GM12801 (cell line): ENCODE data around the gene YIPF1.

Experiments
- CTCF ChIP-seq: IDR thresholded peaks from one replicate; pipeline ENCODE4 v1.5.1; 2011; ENCODE audit warnings: control low read depth; ENCODE audit not compliant: insufficient read length; ENCODE audit errors: extremely low read depth

The YIPF1 gene

DNA sequence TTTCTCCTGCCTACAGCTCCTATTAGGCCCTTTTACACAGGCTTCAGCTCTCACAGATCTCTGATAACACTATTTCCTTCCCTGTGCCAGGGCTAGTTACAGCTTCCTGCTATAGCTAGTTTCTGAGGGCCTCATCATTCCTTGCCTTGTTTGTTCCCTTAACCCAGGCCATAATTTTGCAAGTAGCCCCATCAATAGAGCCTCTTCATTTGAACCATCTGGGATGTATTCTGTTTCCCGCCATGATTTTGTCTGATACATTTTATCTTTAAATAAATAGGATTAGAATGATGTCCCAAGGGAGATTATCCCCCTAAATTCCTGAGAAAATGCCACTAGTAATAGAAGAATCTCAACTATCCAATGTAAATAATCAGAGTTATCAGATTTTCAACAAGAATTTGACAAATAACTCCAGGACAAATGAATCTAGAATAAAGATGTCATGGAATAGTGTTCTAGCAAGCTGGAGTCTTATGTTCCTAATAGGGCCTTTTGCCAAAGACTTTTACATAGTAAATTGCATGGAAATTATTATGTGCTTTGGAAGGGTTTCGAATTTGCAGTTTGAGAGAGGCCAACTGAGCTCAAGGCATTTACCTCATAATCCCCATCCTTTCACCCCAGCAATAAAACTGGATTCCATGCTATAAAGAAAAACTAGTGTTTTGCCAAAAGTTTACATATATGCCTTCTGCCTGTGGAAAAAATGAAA lies 39.8 kb upstream of the YIPF1 start:
- TF ChIP-seq CTCF: no peak

DNA sequence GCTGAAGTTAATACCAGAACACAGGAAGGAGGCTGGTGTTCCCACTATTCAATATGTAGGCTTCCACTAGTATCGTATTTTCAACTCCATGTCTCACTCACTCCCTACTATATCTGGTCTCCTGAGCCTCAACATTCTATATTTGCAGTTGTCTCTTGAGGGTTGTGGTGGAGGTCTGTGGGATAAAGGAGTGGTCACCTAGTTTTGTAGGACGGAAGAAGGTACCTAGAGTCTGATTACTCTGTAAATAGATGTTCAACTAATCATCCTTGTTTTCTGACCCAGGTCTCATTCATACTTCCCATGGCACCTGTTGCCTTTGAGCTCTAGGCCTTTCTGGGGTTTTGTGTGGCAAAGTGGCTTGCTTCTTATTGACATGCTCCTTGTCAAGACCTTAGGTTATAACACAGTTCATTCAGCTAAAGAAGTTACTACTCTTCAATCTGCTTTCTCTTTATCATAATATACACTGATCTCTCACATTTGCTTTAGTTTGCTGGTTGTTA lies 37.8 kb upstream of the YIPF1 start:
- TF ChIP-seq CTCF: no peak

- no peak for TF ChIP-seq CTCF
Measured at GRCh38 chr1:53919675-53920066, 30.1 kb upstream of the YIPF1 start.

DNA sequence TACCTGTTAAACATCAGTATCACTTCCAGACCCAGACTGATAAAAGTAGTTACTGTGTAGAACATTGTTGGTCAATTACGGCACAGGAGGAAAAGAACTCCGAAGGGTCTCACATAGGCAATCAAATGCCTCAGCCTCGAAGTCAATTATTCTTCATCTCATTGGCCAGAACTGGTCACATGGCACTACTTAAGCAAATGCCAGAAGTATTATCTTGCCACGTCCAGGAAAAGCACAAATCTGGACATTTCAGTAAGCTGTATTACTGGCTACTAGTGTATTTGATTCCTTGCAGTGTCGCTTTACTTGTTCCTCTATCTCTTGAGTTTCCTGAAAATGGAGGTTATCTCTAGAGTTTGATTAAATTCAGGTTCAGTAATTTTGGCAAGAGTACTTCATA lies 28.7 kb upstream of the YIPF1 start:
- TF ChIP-seq CTCF: no peak

DNA sequence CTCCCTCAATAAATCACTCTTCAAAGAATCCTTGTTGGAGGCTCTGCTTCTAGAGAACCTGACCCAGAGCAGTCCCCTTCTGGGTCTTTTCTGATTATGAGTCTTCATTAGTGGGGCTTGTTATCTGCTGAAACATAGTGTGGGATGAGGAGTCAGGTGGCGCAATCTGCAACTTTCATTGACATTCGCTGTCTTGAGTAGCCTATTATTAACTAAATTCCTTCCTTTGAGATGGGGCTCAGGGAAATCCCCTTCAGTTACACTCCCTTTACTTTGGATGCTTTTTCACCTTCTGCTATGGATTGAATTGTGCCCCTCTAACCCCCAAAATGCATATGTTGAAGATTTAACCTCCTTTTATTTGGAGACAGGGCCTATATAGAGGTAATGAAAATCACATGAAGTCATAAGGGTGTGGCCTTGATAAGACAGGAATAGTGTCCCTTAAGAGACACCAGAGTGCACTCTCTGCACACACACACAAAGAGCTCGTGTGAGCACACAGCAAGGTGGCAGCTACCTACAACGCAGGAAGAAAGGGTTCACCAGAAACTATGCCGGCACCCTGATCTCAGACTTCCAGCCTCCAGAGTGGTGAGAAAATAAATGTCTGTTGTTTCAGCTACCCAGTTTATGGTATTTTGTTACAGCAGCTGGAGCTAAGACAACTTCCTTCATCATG lies 23.9 kb upstream of the YIPF1 start:
- no peak for TF ChIP-seq CTCF

- no peak for TF ChIP-seq CTCF
Measured at GRCh38 chr1:53911442-53911841, 21.8 kb upstream of the YIPF1 start.

GRCh38 chr1:53909946-53910345 lies 20.3 kb upstream of the YIPF1 start:
- TF ChIP-seq CTCF: no peak
